ENCODE measurements around the gene STPG2. TPM values are rescaled to one million over a fixed set of nuclear protein-coding genes. Genes with fewer than 3 reads are reported as not detected.
"Not testable (repeated sequence)": the region's sequence is repeated elsewhere in the genome, so short reads cannot be mapped to it uniquely, and the experiment has no call there.

Gene STPG2
- total and polyA plus RNA-seq, 2 of the 8 experiments (the other 6 are each of a cell fraction or from before 2014, with no cell fraction given) = 0.03 TPM; not detected in 1

DNA sequence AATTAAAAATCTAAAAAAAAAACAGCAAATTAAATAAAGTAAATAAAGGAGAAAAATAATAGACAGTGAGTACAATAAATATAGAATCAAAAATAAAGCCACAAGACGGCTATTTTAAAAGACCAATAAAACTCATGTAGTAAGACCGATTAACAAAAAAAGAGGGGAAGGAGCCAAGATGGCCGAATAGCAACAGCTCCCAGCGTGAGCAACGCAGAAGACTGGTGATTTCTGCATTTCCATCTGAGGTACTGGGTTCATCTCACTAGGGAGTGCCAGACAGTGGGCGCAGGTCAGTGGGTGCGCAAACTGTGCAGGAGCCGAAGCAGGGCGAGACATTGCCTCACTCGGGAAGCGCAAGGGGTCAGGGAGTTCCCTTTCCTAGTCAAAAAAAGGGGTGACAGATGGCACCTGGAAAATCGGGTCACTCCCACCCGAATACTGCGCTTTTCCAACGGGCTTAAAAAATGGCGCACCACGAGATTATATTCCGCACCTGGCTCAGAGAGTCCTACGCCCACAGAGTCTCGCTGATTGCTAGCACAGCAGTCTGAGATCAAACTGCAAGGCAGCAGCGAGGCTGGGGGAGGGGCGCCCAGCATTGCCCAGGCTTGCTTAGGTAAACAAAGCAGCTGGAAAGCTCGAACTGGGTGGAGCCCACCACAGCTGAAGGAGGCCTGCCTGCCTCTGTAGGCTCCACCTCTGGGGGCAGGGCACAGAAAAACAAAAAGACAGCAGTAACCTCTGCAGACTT is 239.7 kb downstream of the STPG2 start:
- H4K5ac ChIP-seq (ENCODE audit: insufficient read length, low read depth, low read length); H3K79me1 ChIP-seq (ENCODE audit: low read depth, low read length); H2BK20ac ChIP-seq (ENCODE audit: low read length); H3K79me2 ChIP-seq (ENCODE audit: control insufficient read depth in 1 of 2, insufficient read depth in 2 of 2, low read length in 2 of 2); POLR2A ChIA-PET (ENCODE audit: partially characterized antibody); H3K4ac ChIP-seq (replicated peaks; ENCODE audit: insufficient read length, low read depth, low read length); H3K23ac ChIP-seq (ENCODE audit: insufficient read length); H3K4me1 ChIP-seq (replicated peaks in 1 of 4; ENCODE audit: control insufficient read depth in 3 of 4, insufficient read depth in 4 of 4, low read length in 3 of 4); H3K36me3 ChIP-seq (ENCODE audit: control insufficient read depth in 2 of 4, insufficient read depth in 4 of 4, low read length in 3 of 4); FAIRE-seq; H3K18ac ChIP-seq (ENCODE audit: extremely low read depth, low read length); H4K91ac ChIP-seq (replicated peaks; ENCODE audit: insufficient read length, low read length); H4K20me1 ChIP-seq (replicated peaks in 1 of 2; ENCODE audit: control insufficient read depth in 1 of 2, insufficient read depth in 2 of 2, low read length in 2 of 2); H3K27me3 ChIP-seq (replicated peaks in 1 of 4; ENCODE audit: control insufficient read depth in 3 of 4, extremely low read depth in 1 of 4, insufficient read depth in 3 of 4, low read length in 3 of 4); H2AK5ac ChIP-seq (ENCODE audit: low read depth, low read length); H2BK15ac ChIP-seq (ENCODE audit: low read length); H3K4me3 ChIP-seq (ENCODE audit: extremely low read depth in 1 of 4, insufficient read depth in 2 of 4, low read depth in 3 of 4, low read length in 4 of 4); H2BK12ac ChIP-seq (ENCODE audit: low read depth, low read length); H3K9ac ChIP-seq (replicated peaks in 1 of 4; ENCODE audit: extremely low read depth in 1 of 4, low read depth in 3 of 4, low read length in 3 of 4); H3K9me3 ChIP-seq (ENCODE audit: insufficient read depth in 2 of 2, low read depth in 1 of 2, low read length in 1 of 2); H2BK120ac ChIP-seq (replicated peaks; ENCODE audit: low read depth, low read length); H3K56ac ChIP-seq (replicated peaks; ENCODE audit: insufficient read length, low read depth, low read length); H2AFZ ChIP-seq (ENCODE audit: low read length); H2BK5ac ChIP-seq (ENCODE audit: low read depth, low read length); H4K8ac ChIP-seq (ENCODE audit: extremely low read depth, insufficient read depth, low read length); H3K23me2 ChIP-seq (ENCODE audit: low read depth, low read length); H3K27ac ChIP-seq (ENCODE audit: low read depth, low read length); H3K14ac ChIP-seq (ENCODE audit: insufficient read length): not testable (repeated sequence)
- WGBS, 2 experiments (ENCODE audit: extremely low coverage in 1 of 2, insufficient coverage in 1 of 2, insufficient read length in 1 of 2, insufficient replicate concordance in 2 of 2, low coverage in 1 of 2, low lambda C conversion rate in 2 of 2, missing lambda C conversion rate in 1 of 2) = 83% methylated on average over 21 of the region's 23 CpGs; no CpG with 5 or more reads in 1 of the 2 experiments
- CTCF ChIA-PET (ENCODE audit: partially characterized antibody) = interaction anchor here (0.6 kb wide), 1 partner anchor 217 kb away, joined by 4 read pairs; no protein-coding TSS in a partner anchor
- TF ChIP-seq YY1 (IDR thresholded peaks at IDR 0.05; ENCODE audit: low read depth, low read length) (peak; percentile 56; the same call in 1 of the 2 replicates), RBBP5 (IDR thresholded peaks at IDR 0.05; ENCODE audit: borderline replicate concordance, low read depth, low read length) (0 out of 2 replicates have a peak, but pooled peaks have one; percentile 39)
- peak overlapping the region in 1 of 2 experiments; percentile 33; a peak in 1 of 4 replicates for H3K4me2 ChIP-seq (ENCODE audit: insufficient read depth in 1 of 2, low read depth in 2 of 2, low read length in 2 of 2)
- peak in 1 of 2 experiments; percentile 58 for DNase-seq (ENCODE audit: low read depth in 1 of 2, low spot score in 2 of 2)

All from H1 (cell line).